ENCODE measurements around the gene CBX1.

DNA sequence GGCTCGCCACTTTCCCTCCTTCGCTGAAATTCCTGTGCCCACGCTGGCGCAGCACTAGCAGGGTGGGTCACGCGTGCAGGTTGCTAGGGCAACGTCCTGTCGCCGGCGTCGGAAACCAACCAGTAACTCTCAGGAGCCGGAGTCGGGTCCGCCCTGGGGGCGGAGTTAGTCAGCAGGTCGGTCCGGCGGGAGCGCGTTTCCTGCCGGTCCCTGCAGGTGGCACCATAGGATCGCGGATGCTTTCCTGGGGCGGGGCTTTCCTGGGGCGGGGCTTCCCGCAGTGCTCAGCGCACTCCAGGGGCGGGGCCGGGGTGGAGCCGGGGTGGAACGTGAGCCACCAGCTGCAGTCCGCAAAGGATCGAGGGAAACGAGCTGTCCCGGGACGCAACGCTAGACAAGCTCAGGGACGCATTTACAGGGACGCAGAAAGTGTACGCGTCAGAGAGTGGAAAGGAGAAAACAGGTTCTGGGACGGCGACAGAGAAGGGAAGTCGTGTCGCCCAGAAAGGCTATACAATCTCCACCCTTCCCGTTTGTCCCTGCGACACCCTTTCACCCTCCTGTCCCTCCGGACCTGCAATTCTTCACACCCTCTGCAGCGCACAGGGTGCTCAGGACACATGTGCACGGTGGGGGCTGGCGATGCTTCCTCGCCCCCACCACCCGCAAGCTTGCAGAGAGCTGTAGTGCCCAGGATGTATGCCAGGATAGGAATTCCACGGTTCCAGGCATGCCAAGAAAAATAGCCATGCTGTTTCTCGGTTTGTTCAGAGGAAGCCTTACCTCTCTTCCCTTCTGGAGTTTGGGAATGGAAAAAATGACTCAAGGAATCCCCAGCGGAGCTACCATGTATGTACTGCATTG lies 76.0 kb downstream of the CBX1 start:
- TF ChIP-seq POLR2A (IDR thresholded peaks at IDR 0.05) = peak; percentile 8
- TF ChIP-seq, protein P1, sequence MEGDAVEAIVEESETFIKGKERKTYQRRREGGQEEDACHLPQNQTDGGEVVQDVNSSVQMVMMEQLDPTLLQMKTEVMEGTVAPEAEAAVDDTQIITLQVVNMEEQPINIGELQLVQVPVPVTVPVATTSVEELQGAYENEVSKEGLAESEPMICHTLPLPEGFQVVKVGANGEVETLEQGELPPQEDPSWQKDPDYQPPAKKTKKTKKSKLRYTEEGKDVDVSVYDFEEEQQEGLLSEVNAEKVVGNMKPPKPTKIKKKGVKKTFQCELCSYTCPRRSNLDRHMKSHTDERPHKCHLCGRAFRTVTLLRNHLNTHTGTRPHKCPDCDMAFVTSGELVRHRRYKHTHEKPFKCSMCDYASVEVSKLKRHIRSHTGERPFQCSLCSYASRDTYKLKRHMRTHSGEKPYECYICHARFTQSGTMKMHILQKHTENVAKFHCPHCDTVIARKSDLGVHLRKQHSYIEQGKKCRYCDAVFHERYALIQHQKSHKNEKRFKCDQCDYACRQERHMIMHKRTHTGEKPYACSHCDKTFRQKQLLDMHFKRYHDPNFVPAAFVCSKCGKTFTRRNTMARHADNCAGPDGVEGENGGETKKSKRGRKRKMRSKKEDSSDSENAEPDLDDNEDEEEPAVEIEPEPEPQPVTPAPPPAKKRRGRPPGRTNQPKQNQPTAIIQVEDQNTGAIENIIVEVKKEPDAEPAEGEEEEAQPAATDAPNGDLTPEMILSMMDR (IDR thresholded peaks at IDR 0.05) = peak; percentile 77 to 98 (median 94)

All from prostate gland (tissue), 2 donors.